ENCODE data around the gene ANO4. TPM values are rescaled to one million over a fixed set of nuclear protein-coding genes. Genes with fewer than 3 reads are reported as not detected.

The ANO4 gene
- total RNA-seq, 1 experiment from 2014 or later, result 5.7 TPM

GRCh38 chr12:100799770-100800169, 5.2 kb downstream of the ANO4 start:
- no peak overlapping the region for H2BK15ac ChIP-seq (ENCODE audit: low read depth, low read length)
- peaks cover 0 to 5% of the 10 kb centered on the region in 2 experiments; a peak in 1 of 5 replicates for H3K9me3 Mint-ChIP-seq
- H2BK120ac ChIP-seq (ENCODE audit: low read depth, low read length, poor library complexity, severe bottlenecking), result no peak overlapping the region
- peaks cover 28 to 42% of the 10 kb centered on the region in 2 experiments for H3K4me1 Mint-ChIP-seq
- H3K18ac ChIP-seq (ENCODE audit: insufficient read length, low read depth, low read length), result no peak overlapping the region
- no peak overlapping the region for H4K8ac ChIP-seq (replicated peaks; ENCODE audit: insufficient read length, low read depth, low read length)
- no peaks in the 10 kb centered on the region for H3K27me3 ChIP-seq (ENCODE audit: insufficient read depth, low read length)
- no peaks in the 10 kb centered on the region for H3K79me1 ChIP-seq (ENCODE audit: insufficient read depth, low read depth, low read length, poor library complexity, severe bottlenecking)
- H3K4me2 ChIP-seq (ENCODE audit: insufficient read depth, insufficient read length, low read length), result no peak overlapping the region
- no peaks in the 10 kb centered on the region for H3K79me2 ChIP-seq (ENCODE audit: insufficient read depth, low read length)
- no peaks in the 10 kb centered on the region for H4K20me1 ChIP-seq (ENCODE audit: control insufficient read depth, insufficient read depth, insufficient read length)
- no peak overlapping the region for H3K23ac ChIP-seq (ENCODE audit: insufficient read length, low read depth, low read length)
- peak overlapping the region in 1 of 3 experiments; percentile 46; a peak in 1 of 7 replicates for H3K27ac Mint-ChIP-seq
- H2BK20ac ChIP-seq (ENCODE audit: low read depth, low read length, poor library complexity, severe bottlenecking), result no peak overlapping the region
- H3T11ph ChIP-seq (ENCODE audit: low read length), result no peak overlapping the region
- H3K4ac ChIP-seq (ENCODE audit: low read depth, low read length), result no peak overlapping the region
- H4K91ac ChIP-seq (ENCODE audit: insufficient read length, low read depth, low read length), result no peak overlapping the region
- H3K4me1 ChIP-seq (ENCODE audit: insufficient read depth, low read length), result 0 out of 2 replicates have a peak, but pooled peaks cover 3% of the 10 kb centered on the region
- no peaks in the 10 kb centered on the region for H3K23me2 ChIP-seq (ENCODE audit: insufficient read length, low read depth, low read length, poor library complexity, severe bottlenecking)
- H3K36me3 Mint-ChIP-seq (ENCODE audit: insufficient read depth in 1 of 3, low read depth in 3 of 3), result no peaks in the 10 kb centered on the region; a peak in 1 of 7 replicates
- no peak overlapping the region for H2BK5ac ChIP-seq (ENCODE audit: insufficient read length, low read length)
- H3K4me3 Mint-ChIP-seq, result no peak overlapping the region
- no peak overlapping the region for H3K9ac ChIP-seq (ENCODE audit: extremely low read depth, insufficient read length, low read length)
- no peak overlapping the region for H3K14ac ChIP-seq (ENCODE audit: insufficient read depth, low read length)
- TF ChIP-seq CTCF (conservative IDR thresholded peaks at IDR 0.05), result no peak
- H3K56ac ChIP-seq (ENCODE audit: insufficient read length, low read depth, low read length), result no peak overlapping the region
- no peak overlapping the region for H4K5ac ChIP-seq (ENCODE audit: insufficient read length, low read depth, low read length)
- no peak for DNase-seq
- H2BK12ac ChIP-seq (ENCODE audit: insufficient read length, low read depth, low read length), result no peak overlapping the region
- H3K9me3 ChIP-seq (ENCODE audit: control insufficient read depth, low read depth, low read length), result no peaks in the 10 kb centered on the region
- no CpG with 5 or more reads among the region's 2 CpGs for WGBS (ENCODE audit: extremely low coverage, insufficient read length, low lambda C conversion rate)
- H3K27ac ChIP-seq (ENCODE audit: insufficient read length, low read depth, low read length), result no peak overlapping the region
- H2AK5ac ChIP-seq (ENCODE audit: insufficient read length, low read length), result no peak overlapping the region
- no peak overlapping the region for H2AFZ ChIP-seq (ENCODE audit: low read length)
- H3K27me3 Mint-ChIP-seq (ENCODE audit: low read depth), result peaks cover 9% of the 10 kb centered on the region
